GM12874 (cell line): ENCODE data around the gene TSBP1.

ENCODE experiments used
- CTCF ChIP-seq: IDR thresholded peaks from 2 replicates; pipeline ENCODE4 v1.5.1; 2011; ENCODE audit warnings: low read depth, mild to moderate bottlenecking, control low read depth, low read length, moderate library complexity; ENCODE audit not compliant: insufficient read depth

The TSBP1 gene

GRCh38 chr6:32370505-32370904, 1.2 kb downstream of the TSBP1 start:
- no peak for TF ChIP-seq CTCF

- no peak for TF ChIP-seq CTCF
Measured at GRCh38 chr6:32369660-32370059, 2.0 kb downstream of the TSBP1 start.

GRCh38 chr6:32367644-32368043, 4.1 kb downstream of the TSBP1 start:
- TF ChIP-seq CTCF = no peak

GRCh38 chr6:32355018-32355417, 16.7 kb downstream of the TSBP1 start:
- no peak for TF ChIP-seq CTCF

GRCh38 chr6:32353348-32353747, 18.4 kb downstream of the TSBP1 start:
- TF ChIP-seq CTCF = no peak

- TF ChIP-seq CTCF = no peak
Measured at GRCh38 chr6:32340242-32340641, 31.5 kb downstream of the TSBP1 start.

GRCh38 chr6:32337186-32337805, 34.4 kb downstream of the TSBP1 start:
- TF ChIP-seq CTCF = no peak
